A673 (cell line): ENCODE results near the gene MMP21. TPM values are rescaled to one million over a fixed set of nuclear protein-coding genes. Genes with fewer than 3 reads are reported as not detected.

Experiments
- BruUV-seq: library from RNA; stranded (reverse); fragments of 400-500 nt; replicated peaks from 2 replicates; lab custom pipeline; 2021; lab: Mats Ljungman, UMichigan
- CTCF ChIA-PET: fragments of 300-600 bp; sonication (Branson Sonifier 250); formaldehyde crosslinking; loops from one replicate; lab custom pipeline; 2022; ENCODE audit warnings: antibody characterized with exemption; lab: Charles Lee
- POLR2A ChIA-PET: fragments of 300-600 bp; sonication (Branson Sonifier 250); formaldehyde crosslinking; loops from one replicate; lab custom pipeline; 2022; ENCODE audit warnings: antibody characterized with exemption; ENCODE audit not compliant: low non-redundant PET; lab: Charles Lee
- DNase-seq: peaks from one replicate; pipeline ENCODE4 v3.0.0-alpha.2; 2015; ENCODE audit warnings: low spot score
- H3K27ac ChIP-seq: fragments of 200-600 bp; sonication (generic); 2 replicates; pipeline ENCODE4 v1.5.1; 2016; ENCODE audit warnings: mixed run types, low read depth, mild to moderate bottlenecking, mixed read lengths, antibody characterized with exemption, low read length; ENCODE audit not compliant: poor library complexity, severe bottlenecking
- H3K27me3 ChIP-seq: fragments of 200-600 bp; sonication (generic); replicated peaks from 2 replicates; pipeline ENCODE4 v1.6.1; 2017; ENCODE audit warnings: mixed run types, low read depth, mild to moderate bottlenecking, mixed read lengths, antibody characterized with exemption, low read length; ENCODE audit not compliant: insufficient read depth, poor library complexity
- H3K36me3 ChIP-seq: fragments of 200-600 bp; sonication (generic); 2 replicates; pipeline ENCODE4 v1.6.1; 2016; ENCODE audit warnings: mixed run types, mild to moderate bottlenecking, mixed read lengths, antibody characterized with exemption, low read length; ENCODE audit not compliant: insufficient read depth, poor library complexity, severe bottlenecking
- H3K4me1 ChIP-seq: fragments of 200-600 bp; sonication (generic); 2 replicates; pipeline ENCODE4 v1.6.1; 2017; ENCODE audit warnings: mixed run types, mild to moderate bottlenecking, mixed read lengths, antibody characterized with exemption, low read length; ENCODE audit not compliant: insufficient read depth, poor library complexity, severe bottlenecking
- H3K4me3 ChIP-seq: fragments of 200-600 bp; sonication (generic); 2 replicates; pipeline ENCODE4 v1.5.1; 2016; ENCODE audit warnings: low read depth, mixed run types, mild to moderate bottlenecking, mixed read lengths, low read length; ENCODE audit not compliant: poor library complexity, severe bottlenecking
- H3K9me3 ChIP-seq: fragments of 200-600 bp; sonication (generic); 2 replicates; pipeline ENCODE4 v1.6.1; 2016; ENCODE audit warnings: mixed run types, low read depth, mild to moderate bottlenecking, mixed read lengths, antibody characterized with exemption, low read length; ENCODE audit not compliant: poor library complexity, severe bottlenecking
- CTCF ChIP-seq: fragments of 300-800, 200-600 bp; sonication (generic); conservative IDR thresholded peaks from 2 replicates; pipeline ENCODE4 v1.5.1; 2017; ENCODE audit warnings: low read depth, mild to moderate bottlenecking, antibody characterized with exemption, low read length, moderate library complexity, mixed read lengths
- EZH2 ChIP-seq: fragments of 200-600 bp; sonication (generic); IDR thresholded peaks from 2 replicates; pipeline ENCODE4 v1.6.1; 2017; ENCODE audit warnings: borderline replicate concordance, low read depth, mild to moderate bottlenecking, mixed read lengths, antibody characterized with exemption, low read length; ENCODE audit not compliant: poor library complexity, severe bottlenecking
- intact Hi-C: fragments of 100-400 bp; cut with micrococcal nuclease; formaldehyde crosslinking; loops from one replicate; pipeline ENCODE4 v1.10.0; 2022; ENCODE audit not compliant: unreplicated experiment
- total RNA-seq: library from RNA; stranded (reverse); gene quantifications from 2 replicates; pipeline ENCODE4 v1.2.3, GENCODE V29; 2021

MMP21 gene
- total RNA-seq, 1 experiment from 2014 or later: not detected

GRCh38 chr10:125797994-125798662, 22.5 kb upstream of the MMP21 start:
- intact Hi-C loops: no loop called here
- no TSS peak for BruUV-seq
- no peak for DNase-seq
- H3K27ac ChIP-seq: no peak overlapping the region
- H3K4me3 ChIP-seq: no peak overlapping the region
- H3K4me1 ChIP-seq: no peaks in the 10 kb centered on the region
- H3K27me3 ChIP-seq: no peaks in the 10 kb centered on the region
- ChIA-PET CTCF (no interaction called here), POLR2A (no interaction called here)
- H3K36me3 ChIP-seq: peaks cover 14% of the 10 kb centered on the region
- no peaks in the 10 kb centered on the region for H3K9me3 ChIP-seq
- TF ChIP-seq EZH2 (no peak), CTCF (no peak)

- no peak overlapping the region for H3K4me3 ChIP-seq
- no TSS peak for BruUV-seq
- intact Hi-C loops: no loop called here
- ChIA-PET CTCF (no interaction called here), POLR2A (no interaction called here)
- H3K27ac ChIP-seq: no peak overlapping the region
- H3K4me1 ChIP-seq: no peaks in the 10 kb centered on the region
- DNase-seq: no peak
- H3K36me3 ChIP-seq: peaks cover 14% of the 10 kb centered on the region
- TF ChIP-seq EZH2 (no peak), CTCF (no peak)
- no peaks in the 10 kb centered on the region for H3K27me3 ChIP-seq
- H3K9me3 ChIP-seq: no peaks in the 10 kb centered on the region
These were observed 21.8 kb upstream of the MMP21 start for GRCh38 chr10:125797424-125797823.

- Histone ChIP-seq H3K9me3 (no peaks in the 10 kb centered on the region), H3K4me1 (no peaks in the 10 kb centered on the region), H3K36me3 (peaks cover 14% of the 10 kb centered on the region), H3K27ac (no peak overlapping the region), H3K4me3 (no peak overlapping the region), H3K27me3 (no peaks in the 10 kb centered on the region)
- intact Hi-C loops: no loop called here
- CTCF ChIA-PET: no interaction called here
- POLR2A ChIA-PET: no interaction called here
- TF ChIP-seq EZH2 (no peak), CTCF (no peak)
- no peak for DNase-seq
- no TSS peak for BruUV-seq
These were observed 20.1 kb upstream of the MMP21 start for GRCh38 chr10:125795637-125796190.
